HG03175 (cell line): ENCODE data around the gene SURF2.

Experiments
- ATAC-seq: cut with Tn5 transposase; IDR thresholded peaks from one replicate; pipeline ENCODE4 v1.9.1; 2021; ENCODE audit warnings: mild to moderate bottlenecking, moderate library complexity; ENCODE audit not compliant: unreplicated experiment

Gene SURF2

DNA sequence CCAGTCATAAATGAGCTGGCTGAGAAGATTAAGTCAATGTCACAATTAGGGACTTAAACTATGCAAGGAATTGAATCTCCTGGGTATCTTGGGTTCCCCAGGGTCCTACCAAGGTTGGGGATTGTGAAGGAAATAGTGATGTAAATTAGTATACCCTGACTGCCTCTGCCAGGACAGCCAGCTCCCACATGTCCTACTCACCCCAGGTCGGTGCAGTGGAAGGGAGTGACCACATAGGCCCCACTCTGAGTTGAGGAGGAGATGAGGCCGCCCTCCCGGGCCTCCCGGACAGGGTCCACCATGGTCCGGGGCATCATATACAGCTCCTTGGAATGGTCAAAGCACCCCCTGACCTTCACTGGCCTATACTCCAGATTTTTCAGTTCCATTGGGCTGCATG is 2.8 kb upstream of the SURF2 start:
- ATAC-seq = no peak

DNA sequence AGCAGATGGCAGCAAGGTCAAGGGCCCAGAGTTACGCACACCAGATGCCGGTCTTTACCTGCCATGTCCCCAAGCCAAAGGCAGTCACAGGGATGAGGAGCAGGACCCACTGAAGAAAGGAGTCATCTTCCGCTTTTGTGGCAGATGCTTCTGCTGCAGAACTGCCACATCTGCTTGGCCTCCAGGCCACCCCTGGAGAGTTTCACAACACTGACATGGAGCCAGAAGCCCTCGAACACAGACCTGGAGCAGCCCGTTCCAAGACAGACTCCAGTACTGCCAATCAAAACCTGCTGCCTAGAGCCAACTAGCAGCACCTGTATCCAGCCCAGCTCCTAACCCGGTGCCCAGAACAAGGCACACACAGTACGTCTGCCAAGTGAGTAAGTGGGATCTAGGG is 1.6 kb upstream of the SURF2 start:
- no peak for ATAC-seq

DNA sequence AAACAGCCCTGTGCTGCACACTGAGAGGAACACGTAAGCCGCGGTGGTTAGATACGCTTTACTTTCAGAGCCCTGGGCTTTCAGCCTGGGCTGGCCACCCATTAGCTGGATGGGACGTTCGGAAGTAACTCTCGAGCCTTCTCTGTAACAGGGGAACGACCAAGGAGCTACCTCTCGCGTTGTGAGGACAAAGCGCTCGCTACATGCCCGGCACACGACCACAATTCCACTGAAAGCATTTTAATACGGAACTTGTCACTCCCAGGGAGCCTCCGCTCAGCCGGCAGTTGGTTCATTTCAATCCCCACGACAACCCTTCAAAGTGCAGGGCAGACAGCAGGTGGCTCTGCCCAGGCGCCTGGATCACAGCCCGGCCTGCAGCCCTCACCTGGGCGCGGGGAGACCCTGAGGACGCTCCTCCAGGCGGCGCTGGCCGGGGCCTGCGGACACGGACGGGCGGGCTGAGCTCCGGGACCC is 431 bp upstream of the SURF2 start:
- peak; percentile 35 for ATAC-seq

DNA sequence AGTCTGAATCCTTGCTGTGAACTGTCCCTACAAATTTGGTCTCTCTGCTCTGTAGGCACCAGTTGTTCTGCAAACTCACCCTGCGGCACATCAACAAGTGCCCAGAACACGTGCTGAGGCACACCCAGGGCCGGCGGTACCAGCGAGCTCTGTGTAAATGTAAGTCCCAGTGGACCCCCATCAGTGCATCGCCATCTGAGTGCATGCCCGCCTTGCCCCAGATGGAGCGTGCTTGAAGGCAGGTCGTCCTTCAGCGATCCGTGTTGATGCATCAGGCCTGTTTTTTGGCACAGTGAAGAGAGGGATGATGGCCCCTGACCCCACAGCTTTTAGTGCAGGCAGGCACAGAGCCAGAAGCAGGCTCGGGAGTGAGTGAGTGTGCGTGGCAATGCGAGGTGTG is 1.3 kb downstream of the SURF2 start:
- no peak for ATAC-seq

DNA sequence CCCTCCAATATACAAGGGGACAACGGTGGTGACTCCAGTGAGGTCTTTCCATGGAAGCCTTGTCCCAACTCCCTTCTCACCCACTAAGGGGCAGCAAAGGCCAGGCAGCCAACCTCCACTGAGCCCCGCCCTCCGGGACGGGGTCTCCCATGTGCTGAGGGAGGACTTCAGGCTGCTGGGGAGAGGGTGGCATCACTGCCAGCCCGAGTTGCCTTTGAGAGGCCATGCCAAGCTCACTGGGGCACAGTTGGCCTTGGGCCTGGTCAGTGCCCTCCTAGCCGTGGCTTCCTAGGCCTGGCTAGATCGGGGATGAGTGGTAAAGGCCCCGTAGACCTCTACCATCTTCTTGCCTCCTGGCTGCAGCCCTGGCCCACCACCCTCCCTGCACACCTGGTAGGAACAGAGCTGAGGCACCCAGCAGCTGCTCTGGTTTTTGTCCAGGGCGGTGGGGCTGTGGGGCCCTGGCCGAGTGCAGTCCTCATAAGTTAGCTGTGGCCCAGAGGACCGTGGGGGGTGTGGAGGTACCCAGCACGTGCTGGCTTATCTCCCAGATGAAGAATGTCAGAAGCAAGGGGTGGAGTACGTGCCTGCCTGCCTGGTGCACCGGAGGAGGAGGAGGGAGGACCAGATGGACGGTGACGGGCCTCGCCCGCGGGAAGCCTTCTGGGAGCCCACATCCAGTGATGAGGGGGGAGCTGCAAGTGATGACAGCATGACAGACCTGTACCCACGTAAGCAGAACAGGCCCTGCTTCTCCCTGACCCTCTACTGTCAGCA is 3.2 kb downstream of the SURF2 start:
- no peak for ATAC-seq

DNA sequence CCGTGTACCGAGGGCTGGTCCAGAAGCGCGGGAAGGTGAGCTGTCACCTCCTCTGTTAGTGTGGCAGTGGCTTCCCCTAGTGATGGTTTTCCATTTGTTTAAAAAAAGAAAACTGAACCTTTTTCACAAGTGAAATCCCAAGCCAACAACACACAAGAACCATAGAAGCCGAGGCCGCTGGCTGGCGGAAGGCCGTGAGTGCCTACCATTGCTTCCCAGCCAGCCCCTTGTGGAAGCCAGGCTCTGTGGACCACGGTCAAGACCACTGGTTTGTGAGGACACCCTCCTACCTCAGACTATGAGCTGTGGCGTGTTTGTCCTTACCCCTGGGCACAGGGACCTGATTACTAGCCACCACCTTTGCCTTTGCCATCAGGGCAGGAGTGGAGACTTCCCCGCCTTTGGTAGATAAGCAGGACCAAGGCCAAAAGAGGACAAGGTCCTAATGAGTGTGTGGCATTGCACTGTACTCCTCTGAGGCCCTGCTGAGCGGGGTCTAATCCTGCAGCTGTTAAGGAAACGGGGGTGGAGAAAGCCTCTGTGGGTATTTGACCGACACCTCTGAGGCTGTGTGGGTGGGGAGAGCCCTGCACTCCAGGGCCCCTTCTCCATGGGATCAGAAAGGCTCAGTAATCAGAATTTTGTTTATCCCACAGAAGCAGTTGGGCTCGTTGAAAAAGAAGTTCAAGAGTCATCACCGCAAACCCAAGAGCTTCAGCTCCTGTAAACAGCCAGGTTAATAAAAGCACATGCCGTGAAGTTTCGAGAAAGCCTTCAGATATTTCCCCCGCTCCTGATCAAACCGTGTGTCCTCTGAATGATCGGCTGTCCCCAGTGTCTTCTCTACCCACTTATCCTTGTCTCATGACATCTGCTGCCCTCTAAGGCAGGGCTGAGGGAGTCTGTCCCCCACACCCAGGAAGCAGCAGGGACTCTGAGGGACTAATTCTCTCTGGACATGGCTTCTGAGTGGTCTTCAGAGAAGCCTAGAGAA is 4.3 kb downstream of the SURF2 start:
- no peak for ATAC-seq

DNA sequence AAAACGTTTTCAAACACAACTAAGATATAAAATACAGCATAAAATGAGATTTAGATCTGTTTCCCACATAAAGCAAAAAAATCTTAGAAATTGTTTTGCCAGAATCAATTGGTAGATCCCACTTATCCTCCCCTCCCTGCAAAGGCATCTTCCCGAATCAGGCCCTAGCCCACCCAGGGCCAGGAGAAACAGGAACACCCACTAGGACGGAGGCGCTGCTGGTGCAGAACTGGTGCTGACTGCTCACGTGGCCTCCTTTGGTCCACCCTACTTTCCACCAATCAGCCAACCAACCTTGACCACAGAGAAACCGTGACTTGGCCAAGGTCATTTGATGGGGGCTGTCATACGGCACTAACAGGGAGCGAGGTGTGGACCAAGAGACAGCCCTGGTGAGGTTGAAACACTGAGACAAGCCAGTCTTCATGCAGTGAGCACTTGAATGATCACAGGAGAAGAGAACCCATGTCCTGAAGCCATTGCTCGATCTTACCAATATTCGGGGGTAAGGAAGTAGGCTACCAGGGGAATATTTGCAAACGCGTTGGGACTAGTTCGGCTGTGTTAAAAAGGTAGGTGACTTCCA is 5.2 kb downstream of the SURF2 start:
- ATAC-seq = no peak

DNA sequence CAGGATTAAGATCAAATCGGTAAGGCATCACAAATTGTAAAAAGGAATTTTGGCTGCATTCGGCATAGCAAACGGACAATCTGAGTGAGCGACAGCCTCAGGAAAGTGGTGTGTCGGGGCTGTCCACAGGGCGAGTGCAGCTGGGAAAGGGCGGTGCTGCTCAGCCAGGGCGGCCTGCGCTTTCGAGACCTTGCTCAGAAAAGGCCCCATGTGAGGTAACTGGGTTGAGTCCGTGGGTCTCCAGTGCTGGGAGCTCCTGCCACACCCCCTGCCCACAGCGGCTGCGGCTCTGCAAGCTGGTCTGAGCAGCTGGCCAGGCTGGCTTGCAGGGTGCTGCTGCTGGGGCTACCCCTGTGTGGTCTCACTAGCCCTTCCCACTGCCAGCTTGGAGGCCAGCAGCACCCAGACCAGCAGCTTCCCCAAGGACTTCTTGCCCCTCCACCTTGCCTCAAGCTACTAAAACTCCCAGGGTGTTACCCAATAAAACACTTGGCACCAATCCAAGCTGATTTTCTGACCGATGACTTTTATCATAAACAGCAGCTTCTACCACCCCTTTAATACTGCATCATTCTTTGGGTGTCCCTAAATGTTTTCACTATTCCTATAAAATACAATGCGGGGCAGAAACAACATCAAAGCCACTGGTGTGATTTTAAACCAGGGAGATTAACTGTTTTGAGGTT is 6.2 kb downstream of the SURF2 start:
- ATAC-seq = no peak

DNA sequence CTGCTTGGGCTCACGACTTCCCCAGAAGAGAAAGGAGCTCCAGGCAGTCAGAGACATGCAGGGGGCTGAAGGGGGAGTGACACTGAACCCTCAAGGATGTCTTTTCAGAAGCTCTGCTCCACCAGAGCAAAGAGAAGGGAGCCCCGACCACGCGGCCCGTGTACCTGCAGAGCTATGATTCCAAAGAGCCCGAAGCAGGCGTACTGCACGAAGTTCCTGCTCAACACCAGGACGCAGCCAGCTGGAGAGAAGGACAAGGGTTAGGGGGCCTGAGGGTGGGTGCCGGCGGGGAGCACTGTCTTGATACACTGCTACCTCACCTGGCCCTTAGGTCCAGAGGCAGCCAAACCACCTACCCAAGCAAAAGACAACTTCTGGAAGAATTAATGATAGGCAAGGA is 10.1 kb downstream of the SURF2 start:
- no peak for ATAC-seq

DNA sequence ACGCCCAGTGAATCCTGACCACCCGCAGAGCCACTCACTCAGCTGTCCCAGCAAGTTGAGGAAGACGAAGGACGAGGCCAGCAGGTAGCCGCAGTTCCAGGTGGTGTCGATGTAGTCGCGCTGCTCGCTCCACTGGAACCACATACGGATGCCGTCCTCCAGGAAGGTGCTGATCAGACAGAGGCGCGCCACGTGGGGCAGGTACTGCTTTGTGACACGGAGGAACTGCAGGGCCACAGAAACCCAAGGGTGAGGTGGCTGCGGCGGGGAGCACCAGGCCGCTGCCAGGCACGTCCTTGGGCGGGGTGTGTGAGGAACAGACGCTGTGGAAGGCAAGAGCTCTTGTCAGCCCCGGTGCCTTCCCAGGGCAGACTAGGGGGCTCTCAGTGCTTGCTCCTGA is 10.9 kb downstream of the SURF2 start:
- no peak for ATAC-seq

DNA sequence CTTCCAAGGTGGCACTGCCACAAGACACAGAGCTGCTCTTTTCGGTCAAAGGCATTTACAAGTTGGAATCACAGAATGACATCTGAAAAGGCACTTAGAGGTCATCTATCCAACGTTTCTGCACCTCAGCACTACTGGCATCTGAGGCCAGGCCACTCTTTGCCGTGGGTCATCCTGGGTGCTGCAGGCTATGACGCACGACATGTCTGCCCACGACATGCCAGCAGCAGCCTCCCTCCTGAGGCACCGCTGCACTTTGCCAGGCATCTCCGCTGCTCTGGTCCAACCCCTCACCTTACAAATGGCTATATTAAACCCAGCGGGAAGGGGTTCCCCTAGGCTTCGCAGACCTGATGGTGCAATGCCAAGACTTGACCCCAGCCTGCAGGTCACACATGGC is 11.4 kb downstream of the SURF2 start:
- no peak for ATAC-seq

DNA sequence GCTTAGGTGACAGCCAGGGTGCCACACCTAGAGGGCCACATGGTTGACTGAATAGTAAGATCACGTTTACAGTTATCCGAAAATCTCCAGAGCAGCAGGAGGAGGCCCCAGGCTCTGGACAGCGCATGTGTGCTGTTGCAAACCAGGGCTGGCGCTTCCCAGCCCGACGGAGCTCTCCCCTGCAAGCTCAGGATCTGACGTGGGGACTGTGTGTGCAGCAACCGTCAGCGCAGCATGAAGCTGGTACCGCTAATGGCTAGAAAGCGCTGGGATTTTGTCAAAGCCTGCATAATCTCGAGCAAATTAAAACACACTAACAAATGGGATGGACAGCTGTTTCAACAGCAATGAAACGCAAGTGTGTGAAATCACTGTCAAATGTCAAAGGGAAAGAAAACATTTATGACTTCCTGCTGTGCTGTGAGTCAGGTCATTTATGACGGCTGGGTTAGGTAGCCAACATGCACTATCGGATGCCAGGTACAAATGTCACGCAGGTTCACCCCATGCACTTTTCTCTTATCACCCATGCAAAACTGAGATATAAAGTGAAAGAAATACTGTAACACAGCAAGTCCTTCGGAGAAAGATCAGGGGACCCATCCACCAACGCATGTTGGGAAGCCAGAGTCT is 12.0 kb downstream of the SURF2 start:
- ATAC-seq = no peak

DNA sequence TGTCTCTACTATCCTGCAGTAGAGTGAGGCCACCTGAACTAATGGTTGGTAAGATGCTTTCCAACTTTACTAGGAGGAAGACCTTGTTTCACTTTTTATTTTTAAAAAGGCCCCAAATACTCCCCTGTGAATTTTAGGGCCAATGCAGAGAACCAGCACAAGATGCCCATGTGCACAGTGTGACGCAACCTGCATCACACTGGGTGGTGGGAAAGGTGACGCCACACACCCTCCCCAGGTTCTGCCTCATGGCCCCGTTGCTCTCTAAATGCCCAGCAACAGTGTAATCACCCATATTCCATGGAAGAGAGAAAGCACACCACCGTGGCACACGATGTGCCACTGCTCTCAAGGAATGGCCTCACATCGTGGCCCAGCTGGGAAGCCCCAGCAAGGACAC is 13.1 kb downstream of the SURF2 start:
- ATAC-seq = no peak

DNA sequence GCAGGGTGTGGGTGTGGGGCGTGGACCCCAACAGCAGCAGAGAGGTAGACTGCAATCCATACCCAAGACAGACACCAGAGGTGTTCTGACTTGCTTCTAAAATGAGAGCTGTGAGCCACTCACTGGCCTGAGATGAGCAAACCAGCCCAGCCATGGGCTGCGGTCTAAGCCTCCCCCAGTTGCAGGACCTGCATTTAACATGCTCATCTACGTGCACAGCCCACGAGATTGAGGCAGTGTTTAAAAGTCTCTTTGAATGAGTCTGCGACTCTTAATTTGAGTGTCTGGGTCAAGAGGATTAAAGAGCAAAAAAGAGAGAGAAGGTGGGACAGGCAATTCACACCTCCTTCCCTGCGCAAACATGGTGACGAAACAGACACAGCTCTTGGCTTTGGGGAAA is 13.6 kb downstream of the SURF2 start:
- no peak for ATAC-seq

DNA sequence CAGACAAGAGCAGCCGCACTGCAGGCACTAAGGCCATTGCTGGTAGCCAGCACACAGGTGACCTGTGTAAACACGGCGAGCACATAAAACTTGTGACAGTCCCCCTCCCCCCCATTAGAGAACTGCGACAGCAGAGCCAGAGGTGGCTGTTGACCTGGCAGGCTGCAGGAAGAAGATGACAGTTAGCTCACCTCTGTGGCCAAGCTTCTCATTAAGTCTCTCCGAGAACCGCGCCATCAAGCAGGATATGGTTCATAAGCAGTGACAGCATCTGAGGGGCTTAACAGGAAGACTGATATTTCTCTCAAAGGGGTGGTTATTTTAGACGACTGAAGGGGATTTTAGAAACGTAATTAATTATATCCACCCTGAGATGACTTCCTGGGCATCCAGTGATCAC is 14.3 kb downstream of the SURF2 start:
- no peak for ATAC-seq

DNA sequence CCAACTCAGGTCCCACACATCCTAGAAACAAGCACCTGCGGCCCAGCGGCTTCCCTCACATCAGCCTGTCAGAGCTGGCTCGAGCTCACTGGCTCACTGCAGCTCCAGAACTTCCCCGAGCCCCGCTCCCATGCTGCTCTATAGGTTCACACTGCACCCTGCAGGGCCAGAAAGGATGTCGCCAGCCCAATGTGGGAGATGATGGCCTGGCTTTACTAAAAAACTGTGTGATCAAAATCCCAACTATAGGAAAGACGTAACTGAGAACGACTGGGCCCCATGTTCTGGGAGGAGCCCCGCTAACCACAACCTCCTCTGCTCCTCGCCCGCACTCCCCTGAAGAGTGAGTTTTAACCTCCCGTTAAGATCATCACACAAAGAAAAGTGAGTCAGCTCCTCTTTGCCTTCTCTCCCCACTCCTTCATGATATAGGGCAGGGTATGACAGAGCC is 14.9 kb downstream of the SURF2 start:
- no peak for ATAC-seq

DNA sequence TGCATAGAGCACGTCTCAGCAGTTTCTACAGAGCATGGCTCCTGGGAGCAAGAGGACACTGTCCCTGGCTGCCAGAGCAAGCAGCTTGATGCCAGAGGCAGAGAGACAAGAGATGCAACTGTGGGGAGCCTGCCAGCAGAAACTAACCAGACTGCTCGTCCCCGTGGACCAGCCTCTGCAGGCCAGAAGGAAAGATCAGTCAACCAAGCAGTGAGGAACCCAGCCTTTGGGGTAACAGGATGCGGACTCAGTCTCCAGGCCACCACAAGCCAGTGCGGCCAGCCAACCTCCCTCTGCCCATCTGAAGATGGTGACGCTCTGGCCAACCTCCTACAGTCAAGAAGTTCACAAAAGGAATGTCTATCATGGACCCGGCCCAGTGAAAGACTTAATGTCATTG is 15.8 kb downstream of the SURF2 start:
- no peak for ATAC-seq

DNA sequence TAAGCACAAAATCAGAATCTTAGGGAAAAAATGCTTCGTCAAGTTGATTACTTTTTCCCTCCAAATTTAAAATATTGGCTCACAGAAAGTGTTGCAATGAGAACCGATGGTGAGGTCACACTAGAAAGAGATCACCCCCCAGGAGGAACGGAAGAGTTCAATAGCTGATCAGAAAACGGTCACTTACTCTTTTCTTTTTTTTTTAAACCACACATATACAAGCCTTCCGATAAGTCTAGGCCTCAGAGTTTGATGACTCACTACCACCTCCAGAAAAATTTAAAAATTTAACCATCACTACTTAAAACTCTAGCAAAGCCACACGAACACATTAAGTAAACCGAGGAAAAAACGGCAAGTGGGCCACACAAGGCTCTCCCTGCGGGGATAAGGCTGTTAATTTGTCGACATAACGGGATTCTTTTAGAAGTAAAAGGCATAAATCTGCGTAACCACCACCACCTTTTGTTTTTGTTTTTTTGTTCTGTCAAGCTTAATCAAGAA is 18.3 kb downstream of the SURF2 start:
- no peak for ATAC-seq

DNA sequence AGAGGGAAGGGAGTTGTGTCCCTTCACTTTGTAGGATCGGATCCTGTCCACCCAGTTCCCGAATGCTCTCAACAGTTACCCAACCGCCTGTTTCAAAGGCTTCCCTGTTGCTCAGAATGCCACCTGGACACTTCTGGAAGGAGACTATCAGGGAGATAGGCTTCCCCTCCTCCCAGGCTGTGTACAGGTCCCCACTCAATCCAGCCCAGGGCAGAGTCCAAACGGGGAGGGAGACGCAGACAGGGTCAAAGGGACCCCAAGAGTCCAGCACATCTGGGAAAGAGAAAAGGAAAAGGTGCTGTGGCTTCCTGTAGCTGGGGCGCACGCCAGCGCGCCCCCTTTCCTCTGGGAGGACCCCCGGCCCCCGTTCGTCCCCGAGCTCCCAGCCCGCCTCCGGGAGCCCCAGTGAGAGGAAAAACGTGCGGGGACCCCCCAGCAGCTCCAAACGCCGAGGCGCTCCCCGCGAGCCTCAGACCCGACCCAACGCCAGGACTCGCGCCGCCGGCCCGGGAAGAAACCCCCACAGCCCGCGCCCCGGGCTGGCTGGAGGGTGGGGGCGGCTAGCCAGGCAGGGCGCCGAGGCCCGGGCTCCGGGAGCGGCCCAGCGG is 18.9 kb downstream of the SURF2 start:
- peak; percentile 21 for ATAC-seq
